Tibial nerve (tissue), 3 donors: ENCODE data around the gene VSTM2B.

ENCODE experiments used
- POLR2A ChIP-seq, 2 donors: fragments of 450-650 bp; IDR thresholded peaks; one replicate each; pipeline ENCODE4 v1.6.1; 2017; ENCODE audit warnings: antibody characterized with exemption in 2 of 2, mild to moderate bottlenecking in 2 of 2, moderate library complexity in 2 of 2
- TF ChIP-seq, protein P1 (sequence below), 5 experiments: fragments of 200-600 bp in 3 of 5; fragments of 450-650 bp in 2 of 5; sonication (generic) in 3 of 5; IDR thresholded peaks; one replicate each; pipeline ENCODE4 v1.5.1; 2016 to 2019; ENCODE audit warnings: antibody characterized with exemption in 5 of 5, mild to moderate bottlenecking in 3 of 5, moderate library complexity in 2 of 5

DNA sequence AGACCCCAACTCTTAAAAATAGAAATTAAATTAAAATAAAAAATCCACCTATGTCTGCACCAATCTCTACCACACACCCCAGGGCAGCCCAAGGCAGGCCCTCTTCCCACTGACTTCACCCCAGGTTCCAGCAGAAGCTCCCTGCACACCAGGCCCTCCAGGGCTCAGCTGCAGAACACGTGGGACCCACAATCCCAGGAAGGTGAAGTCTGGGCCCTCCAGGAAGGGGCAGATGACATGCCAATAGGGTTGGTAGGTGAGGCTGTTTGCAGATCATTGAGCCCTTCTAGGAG, 19.2 kb upstream of the VSTM2B start:
- TF ChIP-seq, protein P1, sequence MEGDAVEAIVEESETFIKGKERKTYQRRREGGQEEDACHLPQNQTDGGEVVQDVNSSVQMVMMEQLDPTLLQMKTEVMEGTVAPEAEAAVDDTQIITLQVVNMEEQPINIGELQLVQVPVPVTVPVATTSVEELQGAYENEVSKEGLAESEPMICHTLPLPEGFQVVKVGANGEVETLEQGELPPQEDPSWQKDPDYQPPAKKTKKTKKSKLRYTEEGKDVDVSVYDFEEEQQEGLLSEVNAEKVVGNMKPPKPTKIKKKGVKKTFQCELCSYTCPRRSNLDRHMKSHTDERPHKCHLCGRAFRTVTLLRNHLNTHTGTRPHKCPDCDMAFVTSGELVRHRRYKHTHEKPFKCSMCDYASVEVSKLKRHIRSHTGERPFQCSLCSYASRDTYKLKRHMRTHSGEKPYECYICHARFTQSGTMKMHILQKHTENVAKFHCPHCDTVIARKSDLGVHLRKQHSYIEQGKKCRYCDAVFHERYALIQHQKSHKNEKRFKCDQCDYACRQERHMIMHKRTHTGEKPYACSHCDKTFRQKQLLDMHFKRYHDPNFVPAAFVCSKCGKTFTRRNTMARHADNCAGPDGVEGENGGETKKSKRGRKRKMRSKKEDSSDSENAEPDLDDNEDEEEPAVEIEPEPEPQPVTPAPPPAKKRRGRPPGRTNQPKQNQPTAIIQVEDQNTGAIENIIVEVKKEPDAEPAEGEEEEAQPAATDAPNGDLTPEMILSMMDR (IDR thresholded peaks at IDR 0.05): no peak
- TF ChIP-seq POLR2A (IDR thresholded peaks at IDR 0.05): no peak
